DLD1 (cell line): ENCODE results near the gene CPE.
"Not testable (repeated sequence)": the region's sequence is repeated elsewhere in the genome, so short reads cannot be mapped to it uniquely, and the experiment has no call there.

Experiments used
- in situ Hi-C: cut with HindIII; loops from 2 replicates; pipeline ENCODE4 v1.10.0; 2017; ENCODE audit warnings: low sequenced_read_pairs

CPE gene

DNA sequence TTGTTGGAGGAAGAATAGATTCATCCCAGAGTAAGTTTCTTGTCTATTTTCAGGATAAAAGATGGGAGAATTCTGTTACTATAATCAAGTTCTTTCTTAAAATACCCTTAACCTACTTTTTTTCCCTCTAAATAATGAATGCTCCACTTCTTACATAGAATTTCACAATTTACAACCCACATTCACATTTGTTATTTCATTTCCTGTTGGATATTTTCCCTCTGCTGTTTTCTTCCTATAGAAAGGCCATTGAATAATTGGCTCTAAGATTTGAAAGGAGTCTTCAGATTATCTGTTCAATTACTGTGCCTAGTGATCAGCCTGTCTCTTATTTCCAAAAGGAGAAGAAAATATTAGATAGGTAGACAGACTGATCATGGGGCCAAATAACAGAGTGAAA, 79.7 kb downstream of the CPE start:
- in situ Hi-C loops = no loop called here

DNA sequence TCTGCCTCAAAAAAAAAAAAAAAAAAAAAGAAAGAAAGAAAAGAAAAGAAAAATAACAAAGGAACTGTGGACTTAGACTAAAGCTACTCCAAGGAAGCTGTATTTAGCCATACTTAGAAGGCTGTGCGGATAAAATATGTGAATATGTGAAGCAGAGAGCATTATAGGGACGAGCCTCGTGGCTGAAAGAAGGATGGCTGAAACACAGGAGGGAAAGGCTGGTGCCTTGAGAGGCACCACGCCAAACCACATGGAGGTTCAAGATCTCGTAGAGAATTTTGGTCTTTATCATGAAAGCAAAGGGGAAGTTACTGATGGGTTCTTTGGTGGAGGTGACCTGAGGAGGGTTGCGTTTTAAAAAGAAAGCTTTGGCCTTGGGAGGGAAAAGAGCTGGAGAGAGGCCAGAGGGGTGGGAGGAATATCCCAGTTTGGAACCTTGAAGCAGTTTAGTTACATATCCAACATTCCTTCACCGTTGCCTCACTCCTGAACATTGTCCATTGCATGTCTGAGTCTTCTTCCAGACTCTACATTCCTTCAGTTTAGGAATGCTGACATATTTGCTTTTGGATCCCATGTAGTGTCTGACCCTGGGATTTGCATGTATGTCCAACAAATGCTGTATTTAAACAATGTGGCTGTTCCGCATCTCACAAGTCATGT, 82.5 kb downstream of the CPE start:
- in situ Hi-C loops = loop anchor here (10.0 kb wide), 1 partner anchor 106 kb away; no protein-coding TSS in a partner anchor

DNA sequence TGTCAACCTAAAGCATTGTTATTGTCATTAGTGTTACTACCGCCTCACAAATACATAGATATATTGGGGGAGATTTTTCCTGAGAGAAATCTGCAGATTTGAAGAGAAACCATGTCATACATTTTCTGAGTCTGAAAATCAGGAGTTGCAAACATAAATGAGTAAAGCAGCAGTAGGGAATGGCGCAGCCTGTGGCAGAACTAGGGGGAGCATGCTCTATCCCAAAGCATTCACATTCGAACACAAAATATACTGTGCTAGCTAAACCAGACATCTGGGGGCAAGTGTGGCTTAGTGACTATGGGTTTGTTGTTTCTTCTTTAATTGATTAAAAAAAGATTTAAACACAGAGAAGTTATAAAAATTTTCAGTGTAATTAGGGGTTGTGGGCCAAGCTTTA, 83.2 kb downstream of the CPE start:
- in situ Hi-C loops = loop anchor here (10.0 kb wide), 1 partner anchor 107 kb away; no protein-coding TSS in a partner anchor

DNA sequence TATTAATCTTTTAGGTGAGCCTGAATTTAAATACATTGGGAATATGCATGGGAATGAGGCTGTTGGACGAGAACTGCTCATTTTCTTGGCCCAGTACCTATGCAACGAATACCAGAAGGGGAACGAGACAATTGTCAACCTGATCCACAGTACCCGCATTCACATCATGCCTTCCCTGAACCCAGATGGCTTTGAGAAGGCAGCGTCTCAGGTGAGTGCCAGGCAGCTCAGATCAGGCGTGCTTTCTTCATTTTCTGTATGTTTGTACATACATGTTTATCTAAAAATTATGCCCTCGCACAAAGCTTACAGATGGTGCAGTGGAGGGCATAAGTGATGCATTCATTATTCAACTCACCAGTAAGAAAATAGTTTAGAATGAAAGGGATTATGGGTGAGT, 85.6 kb downstream of the CPE start:
- in situ Hi-C loops = loop anchor here (10.0 kb wide), 1 partner anchor 110 kb away; no protein-coding TSS in a partner anchor

DNA sequence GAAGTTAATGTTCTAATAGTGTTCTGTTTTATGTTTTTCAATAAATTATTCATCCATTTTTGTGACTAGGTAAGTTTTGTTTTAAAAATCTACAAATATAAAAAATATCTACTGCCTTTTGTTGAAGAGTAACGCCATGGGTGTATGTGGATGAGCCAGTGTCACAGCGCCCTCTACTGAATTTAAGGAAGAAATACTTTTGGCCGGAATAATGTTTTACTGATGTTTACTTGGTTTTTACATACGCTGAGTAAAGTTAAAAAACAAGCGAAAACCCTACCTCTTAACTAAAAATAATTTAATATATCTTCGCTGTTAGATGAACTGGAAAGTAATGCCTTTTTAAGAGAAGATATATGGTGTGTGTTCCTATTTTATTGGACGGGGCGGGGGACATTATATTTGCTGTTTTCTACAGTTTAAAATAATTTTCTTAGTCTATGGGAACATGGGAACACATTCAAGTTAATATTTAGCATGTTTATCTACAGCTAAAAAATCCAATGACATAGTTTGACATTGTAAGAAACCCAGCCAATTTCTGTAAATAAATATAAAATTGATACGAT, 86.1 kb downstream of the CPE start:
- in situ Hi-C loops = loop anchor here (10.0 kb wide), 1 partner anchor 110 kb away; no protein-coding TSS in a partner anchor

DNA sequence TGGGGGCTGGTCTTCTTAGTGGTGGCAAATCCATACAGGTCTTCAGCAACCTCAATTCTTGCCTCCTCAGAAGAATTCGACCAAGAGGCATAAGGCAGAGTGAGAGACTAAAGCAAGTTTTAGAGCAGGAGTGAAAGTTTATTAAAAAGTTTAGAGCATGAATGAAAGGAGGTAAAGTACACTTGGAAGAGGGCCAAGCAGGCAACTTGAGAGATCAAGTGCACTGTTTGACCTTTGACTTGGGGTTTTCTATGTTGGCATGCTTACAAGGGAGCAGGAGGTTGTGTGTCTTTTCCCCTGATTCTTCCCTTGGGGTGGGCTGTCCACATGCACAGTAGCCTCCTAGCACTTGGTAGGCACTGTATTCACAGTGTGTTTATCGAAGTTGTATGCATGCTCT, 91.2 kb downstream of the CPE start:
- in situ Hi-C loops = no loop called here

DNA sequence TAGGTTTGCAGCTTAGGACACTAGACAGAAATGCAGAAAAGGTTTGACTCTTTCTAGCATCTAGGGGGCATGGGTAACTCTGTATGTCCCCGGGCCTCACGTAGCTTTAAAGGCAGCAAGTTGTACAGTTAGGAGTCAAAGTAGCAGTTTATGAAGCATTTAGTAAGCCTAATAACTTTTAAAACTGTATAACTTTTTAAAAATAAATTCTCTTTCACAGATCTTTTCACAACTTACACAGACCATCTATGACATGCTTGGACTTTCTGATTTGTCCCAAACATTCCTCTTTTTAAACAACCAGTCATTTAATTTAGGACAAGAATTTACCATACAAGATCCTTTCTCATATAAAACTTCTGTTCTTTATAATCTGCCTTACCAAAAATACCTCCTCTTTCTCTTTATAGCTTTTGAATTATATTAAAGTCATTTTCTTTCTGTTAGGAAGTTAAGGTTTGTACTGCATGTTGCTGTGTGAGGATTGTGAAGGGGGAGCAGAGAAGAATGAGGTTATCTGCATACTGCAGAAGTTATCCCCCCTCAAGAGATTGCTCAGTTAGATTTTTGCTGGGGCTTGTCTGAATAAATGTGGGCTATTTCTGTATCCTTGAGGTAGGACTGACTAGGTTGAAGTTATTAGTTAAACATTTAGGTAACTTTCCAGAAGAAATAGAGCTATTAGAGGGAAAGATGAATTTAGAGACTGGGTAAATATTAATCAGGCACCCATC, 94.3 kb downstream of the CPE start:
- in situ Hi-C loops = no loop called here

DNA sequence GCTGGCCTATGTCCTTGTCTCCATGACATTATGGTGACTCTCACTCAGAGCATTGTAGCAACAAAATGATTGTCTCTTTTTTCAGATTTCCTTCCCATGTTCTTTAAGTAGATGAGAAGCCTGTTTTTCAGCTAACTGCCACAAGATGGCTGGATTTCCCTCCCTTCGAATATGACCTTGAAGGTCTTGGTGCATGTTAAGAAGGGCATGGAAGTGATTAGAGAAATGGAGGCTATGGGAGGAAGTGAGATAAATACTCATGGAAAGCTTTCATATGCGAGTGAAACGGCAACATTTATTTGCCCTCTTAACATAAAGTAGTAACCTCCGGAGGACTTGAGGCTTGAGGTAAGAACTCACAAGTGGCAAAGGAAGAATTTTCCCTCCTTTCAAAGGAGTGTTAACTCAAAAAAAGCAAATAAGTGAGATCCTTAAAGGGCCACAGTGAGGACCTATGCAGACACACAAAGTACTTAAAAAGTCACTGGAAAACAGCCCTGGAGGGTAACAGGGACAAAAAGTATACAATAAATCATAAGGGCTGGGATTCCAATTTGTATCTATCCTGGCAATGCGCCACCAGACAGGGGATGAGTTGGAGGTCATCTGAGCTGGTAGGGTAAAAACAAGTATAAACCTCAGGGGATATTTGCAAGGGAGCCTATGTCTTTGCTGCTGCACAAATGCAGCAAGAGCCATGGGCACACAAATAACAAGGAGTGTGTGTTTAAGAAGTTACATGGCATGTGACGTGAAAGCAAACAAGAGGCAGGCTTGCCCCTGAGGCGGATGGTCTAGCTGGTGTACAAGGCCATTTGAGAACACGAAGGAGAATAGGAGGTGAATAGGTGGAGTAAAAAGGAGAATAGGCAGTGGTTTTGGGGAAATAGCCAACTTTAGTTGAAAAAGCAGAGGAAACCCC, 96.2 kb downstream of the CPE start:
- in situ Hi-C loops = no loop called here

DNA sequence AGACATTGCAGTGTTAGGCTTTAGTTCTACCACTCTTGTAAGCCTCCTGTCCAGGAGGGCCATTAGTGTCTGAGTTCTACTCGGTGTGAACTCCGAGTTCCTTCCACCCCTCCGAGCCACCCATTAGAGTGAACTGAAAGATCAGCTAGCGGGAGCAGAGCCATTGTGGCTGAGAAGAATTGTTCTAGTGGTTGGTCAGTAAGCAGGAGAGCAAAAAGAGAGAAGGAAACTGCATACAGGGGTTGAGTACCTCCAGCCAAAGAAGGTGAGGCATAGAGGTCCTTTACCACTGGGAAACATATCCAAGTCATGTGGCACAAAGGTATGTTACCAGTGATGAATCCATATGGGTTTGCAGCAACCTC, 96.9 kb downstream of the CPE start:
- in situ Hi-C loops = no loop called here

DNA sequence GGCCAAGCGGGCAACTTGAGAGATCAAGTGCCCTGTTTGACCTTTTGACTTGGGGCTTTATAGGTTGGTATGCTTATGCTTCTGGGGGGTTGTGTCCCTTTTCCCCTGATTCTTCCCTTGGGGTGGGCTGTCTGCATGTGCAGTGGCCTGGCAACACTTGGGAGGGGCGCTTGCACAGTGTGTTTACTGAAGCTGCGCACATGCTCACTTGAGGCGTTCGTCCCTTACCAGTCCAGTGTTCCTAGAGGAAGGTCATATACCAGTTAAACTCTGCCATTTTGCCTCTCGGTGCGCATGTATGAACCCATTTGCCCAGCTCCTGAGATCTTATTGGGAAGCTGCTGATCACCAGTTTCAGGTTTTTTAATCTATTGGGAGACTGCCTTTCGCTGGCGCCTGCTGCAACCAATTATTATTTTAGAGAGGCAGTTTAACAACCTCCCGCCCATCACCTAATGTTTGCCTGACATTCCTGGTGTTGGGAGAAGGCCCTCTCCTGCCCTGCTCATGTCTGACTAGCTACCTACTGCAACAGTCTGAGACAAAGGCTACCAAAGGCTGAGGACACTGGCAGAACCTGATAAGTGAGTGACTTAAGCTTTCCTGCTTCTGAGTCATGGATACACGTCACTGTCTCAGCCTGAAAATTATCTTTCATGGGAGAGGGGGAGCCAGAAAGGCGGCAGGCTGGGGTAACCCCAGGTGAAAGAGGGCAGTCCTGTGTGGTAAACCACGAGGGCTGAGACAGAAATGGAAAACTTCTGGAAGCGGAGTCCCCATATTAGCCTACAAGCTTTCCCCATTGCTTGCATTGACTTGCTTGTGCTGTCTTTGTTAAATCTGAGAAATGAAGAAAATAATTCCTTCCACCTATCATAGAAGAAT, 97.6 kb downstream of the CPE start:
- in situ Hi-C loops = no loop called here

DNA sequence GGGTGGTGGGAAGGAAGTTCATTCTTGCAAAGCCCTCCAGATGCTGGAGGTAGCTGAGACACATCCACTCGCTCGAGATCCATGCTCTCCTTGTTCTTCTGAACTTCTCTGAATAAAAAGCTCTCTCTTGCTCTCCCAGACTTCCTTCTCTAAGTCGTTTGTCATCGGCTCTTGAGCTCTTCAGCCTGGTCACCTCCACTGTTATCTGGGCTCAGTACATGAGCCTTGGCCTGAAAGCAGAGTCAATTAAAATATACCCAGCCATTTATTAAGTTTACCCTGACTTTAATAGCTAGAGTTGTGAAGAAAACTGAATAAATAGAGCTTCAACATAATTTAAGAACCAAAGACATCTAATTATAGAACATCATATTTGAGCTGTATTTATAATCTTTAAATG, 99.0 kb downstream of the CPE start:
- in situ Hi-C loops = no loop called here

DNA sequence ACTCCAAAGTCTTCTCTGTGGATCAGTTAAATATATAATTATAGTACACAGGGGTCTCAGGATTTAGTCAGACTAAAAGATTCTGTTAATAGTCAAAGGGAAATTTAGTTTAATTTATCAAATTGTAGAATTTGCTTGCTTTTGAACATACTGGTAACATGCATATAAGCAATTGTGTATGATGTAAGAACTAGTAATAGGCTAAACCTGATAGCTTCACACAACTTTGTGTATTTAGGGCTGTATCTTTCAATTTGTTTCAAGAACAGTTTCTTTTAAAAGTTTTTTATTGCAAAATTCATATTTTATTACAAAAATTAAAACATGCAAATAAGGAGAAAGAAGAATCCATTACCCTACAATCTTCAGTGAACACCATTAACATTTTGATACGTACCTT, 99.5 kb downstream of the CPE start:
- in situ Hi-C loops = no loop called here

DNA sequence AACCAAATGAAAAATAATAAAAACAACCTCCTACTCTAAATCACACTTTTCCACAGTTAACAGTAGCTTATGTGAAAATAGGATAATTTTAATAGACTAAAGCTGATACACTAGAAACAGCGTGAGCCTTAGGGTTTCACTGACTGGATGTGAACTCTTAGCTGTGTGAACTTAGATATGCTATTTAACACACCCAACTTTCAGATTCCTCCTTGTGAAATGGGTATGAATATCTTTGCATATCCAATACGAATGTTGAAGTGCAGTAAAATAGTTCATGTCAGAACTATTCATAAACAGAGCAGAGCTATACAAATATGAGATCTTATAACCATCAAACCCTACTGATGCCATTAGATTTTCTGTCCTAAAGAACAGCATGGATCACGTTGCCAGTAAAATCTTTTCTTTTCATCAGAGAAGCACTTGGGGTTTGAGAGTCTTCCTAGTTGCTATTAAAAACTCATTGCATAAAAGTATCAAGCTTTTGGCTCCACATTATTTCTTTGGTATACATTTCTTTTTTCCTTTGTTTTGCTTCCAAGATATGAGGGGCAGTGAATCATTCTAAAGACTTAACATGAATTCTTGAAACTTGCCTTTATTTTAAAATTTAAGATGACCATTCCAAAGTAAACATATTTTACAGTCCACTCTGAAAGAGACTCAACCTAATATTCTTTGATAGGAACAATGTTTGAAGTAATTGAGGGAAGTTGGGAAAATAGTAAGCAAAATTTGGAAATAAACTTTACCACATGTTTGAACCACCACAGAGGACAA, 102.4 kb downstream of the CPE start:
- in situ Hi-C loops = no loop called here

DNA sequence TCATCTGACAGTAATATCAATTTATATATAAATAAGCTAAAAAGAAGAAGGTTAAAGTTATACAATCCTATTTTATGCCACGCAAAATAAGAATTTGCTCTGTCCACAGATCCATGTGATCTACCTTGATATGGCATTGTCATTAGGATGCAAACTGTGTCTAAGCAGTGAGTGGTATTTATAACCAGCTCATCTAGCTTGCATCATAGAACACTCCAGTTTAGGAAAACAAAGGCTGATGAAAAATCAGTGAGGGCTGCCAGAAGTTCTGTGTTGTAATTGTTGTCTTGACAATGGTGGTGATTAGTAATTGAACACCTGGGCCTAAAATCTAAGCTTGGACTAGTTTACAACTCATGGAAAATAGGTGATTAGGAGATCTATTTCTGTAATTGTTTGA, 111.0 kb downstream of the CPE start:
- in situ Hi-C loops = no loop called here

DNA sequence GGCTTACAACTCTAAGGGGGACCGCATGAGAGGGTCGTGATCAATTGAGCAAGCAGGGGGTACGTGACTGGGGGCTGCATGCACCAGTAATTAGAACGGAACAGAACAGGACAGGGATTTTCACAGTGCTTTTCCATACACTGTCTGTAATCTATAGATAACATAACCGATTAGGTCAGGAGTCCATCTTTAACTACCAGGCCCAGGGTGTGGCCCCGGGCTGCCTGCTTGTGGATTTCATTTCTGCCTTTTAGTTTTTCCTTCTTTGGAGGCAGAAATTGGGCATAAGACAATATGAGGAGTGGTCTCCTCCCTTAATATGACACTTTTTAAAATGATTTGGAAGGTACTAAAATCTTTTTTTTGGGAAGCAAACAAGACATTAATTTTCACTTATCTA, 113.8 kb downstream of the CPE start:
- in situ Hi-C loops = not testable (repeated sequence)

DNA sequence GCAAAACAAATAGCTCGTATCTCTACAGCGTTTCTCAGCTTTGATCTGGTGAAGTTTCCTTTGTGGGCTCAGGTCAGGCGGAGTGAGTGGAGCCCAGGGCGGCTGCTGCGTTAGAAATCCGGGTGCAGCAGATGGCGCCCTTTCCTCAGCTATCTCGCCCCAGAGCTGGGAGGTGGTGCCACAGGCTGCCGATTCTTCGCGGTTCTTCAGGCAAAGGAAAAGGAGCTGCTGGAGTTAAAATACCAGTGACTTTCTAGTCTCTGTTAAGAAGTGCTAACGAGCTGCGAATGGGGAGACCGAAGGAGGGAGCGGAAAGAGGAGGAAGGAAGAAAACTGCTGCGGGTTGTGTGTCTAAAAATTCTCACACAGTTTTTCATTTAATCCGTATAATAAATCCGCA, 114.6 kb downstream of the CPE start:
- in situ Hi-C loops = no loop called here

DNA sequence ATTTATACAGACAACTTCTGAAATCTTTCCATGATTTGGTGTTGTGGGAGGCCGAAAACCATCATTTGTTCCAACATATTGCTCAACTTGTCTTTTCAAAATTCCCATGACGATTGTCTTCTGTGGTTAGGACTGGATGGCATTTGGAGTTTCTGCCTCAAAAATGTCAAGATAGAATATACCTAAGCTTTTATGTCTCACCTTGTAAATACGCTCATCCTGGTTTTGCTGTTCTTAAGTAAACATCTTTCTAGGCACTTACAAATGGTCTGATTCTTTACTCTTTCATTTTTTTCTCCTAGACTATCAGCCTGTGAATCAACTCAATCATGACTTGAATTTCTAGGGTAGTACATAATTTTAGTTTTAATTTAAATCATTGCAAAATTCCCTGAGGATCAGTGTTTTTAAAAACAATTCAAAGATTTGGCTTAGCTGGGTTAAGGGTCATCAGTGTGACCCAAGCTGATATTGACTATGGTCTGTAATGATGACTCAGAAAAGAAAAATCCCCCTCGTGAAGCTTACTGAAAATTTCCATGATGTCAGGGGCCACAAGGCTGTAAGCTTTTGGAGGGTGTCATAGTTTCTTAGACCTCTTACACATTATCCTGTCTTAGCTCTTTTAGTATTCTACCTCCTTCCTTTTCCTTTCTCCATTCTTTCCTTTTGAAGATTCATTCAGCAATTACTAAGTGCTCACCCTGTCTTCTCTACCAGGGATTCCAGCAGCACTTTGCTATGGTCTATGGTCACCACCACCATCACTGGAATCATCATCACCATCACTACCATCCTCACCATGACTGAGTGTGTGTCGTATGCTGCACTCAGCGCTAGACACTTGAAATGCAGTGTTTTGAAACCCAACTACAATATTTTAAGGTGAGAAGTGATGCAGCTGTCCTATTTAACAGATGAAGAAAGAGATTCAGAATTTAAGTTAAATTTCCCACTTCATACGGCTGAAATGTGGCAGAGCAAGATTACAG, 124.4 kb downstream of the CPE start:
- in situ Hi-C loops = no loop called here

DNA sequence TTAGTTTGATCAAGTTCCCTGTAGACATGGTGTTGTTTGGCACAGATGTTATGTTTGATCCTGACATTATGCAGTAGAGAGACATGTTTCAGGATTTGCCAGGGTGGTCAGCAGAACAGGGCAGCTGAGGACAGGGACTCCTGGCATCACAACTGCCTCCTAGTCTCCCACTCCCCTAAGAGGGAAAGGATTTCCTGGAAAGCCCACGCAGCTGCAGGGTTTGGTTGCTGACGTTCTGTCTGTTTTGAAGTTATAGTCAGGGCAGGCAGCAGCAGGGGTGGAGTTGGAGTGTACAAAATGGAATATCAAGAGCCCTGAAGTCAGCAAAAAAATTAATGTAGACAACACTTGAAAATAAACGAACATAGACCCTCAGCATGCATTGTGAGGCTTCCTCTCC, 125.4 kb downstream of the CPE start:
- in situ Hi-C loops = no loop called here
